ENCODE results near the gene UBB. TPM values are rescaled to one million over a fixed set of nuclear protein-coding genes. Genes with fewer than 3 reads are reported as not detected.

Gene UBB
- total RNA-seq (2012; rRNA removed) (3,383 and 4,283 TPM in 2 replicates), polyA plus RNA-seq (2012; rRNA removed) (2,561 and 3,167 TPM in 2 replicates), Bru-seq, nascent RNA (percentile 99 among the genes with signal in this experiment), BruChase-seq, experiment 1, labeled RNA remaining after a 6-hour chase (percentile 99 among the genes with signal in this experiment), BruChase-seq, experiment 2, labeled RNA remaining after a 2-hour chase (percentile 98 among the genes with signal in this experiment)
- polyA plus RNA-seq (2012; cell fraction: cytosol; rRNA removed), result 2,294 and 4,532 TPM in 2 replicates
- polyA plus RNA-seq (2012; cell fraction: nucleus; rRNA removed; ENCODE audit: low replicate concordance), result 753 and 838 TPM in 2 replicates
- long read RNA-seq, transcript UBB-201 (2 exons, 1,225 nt), result major isoform, 253 of 300 reads
- long read RNA-seq, partial matches to known transcripts, result 1 of 300 reads
- long read RNA-seq, other reads (novel, unspliced or antisense), result 42 of 300 reads

DNA sequence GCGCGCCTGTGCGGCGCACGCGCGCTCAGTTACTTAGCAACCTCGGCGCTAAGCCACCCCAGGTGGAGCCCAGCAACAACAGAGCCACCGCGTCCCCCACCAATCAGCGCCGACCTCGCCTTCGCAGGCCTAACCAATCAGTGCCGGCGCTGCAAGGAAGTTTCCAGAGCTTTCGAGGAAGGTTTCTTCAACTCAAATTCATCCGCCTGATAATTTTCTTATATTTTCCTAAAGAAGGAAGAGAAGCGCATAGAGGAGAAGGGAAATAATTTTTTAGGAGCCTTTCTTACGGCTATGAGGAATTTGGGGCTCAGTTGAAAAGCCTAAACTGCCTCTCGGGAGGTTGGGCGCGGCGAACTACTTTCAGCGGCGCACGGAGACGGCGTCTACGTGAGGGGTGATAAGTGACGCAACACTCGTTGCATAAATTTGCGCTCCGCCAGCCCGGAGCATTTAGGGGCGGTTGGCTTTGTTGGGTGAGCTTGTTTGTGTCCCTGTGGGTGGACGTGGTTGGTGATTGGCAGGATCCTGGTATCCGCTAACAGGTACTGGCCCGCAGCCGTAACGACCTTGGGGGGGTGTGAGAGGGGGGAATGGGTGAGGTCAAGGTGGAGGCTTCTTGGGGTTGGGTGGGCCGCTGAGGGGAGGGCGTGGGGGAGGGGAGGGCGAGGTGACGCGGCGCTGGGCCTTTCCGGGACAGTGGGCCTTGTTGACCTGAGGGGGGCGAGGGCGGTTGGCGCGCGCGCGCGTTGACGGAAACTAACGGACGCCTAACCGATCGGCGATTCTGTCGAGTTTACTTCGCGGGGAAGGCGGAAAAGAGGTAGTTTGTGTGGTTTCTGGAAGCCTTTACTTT lies at the start of gene UBB:
Gene UBB, plus strand, starts transcription at position 452 of the 856 bp plus-strand sequence. CDS start 817 bp downstream, outside the sequence.
- H3K9ac ChIP-seq (ENCODE audit: low read depth, low read length), result peak within 1 kb of the TSS; percentile 93
- in situ Hi-C loops (cut with MboI; ENCODE audit: low sequenced_read_pairs), result loop anchor here (5.0 kb wide), 1 partner anchor 56 kb away; no protein-coding TSS in a partner anchor
- H3K14ac ChIP-seq (replicated peaks; ENCODE audit: low read depth, low read length), result peak within 1 kb of the TSS; percentile 98
- peak; percentile 96 for ATAC-seq (ENCODE audit: low read depth)
- peaks cover 20% of the 10 kb centered on the region for H3K36me3 ChIP-seq (ENCODE audit: control insufficient read depth, insufficient read depth, low read length)
- intact Hi-C loops (cut with micrococcal nuclease), result no loop called here
- POLR2A ChIA-PET (ENCODE audit: unreplicated experiment), result interaction anchor here (0.6 to 1.5 kb wide), 13 partner anchors 9 to 1828 kb away, joined by 3 to 10 read pairs (median 5); no protein-coding TSS in a partner anchor
- no TSS peak for BruUV-seq (replicated peaks)
- peaks cover 4% of the 10 kb centered on the region; the same call in 1 of the 2 replicates for H3K4me1 ChIP-seq (ENCODE audit: control insufficient read depth, insufficient read depth, low read length)
- H3K56ac ChIP-seq (ENCODE audit: extremely low read depth, insufficient read depth, low read length), result peak within 1 kb of the TSS; percentile 99
- H3K4ac ChIP-seq (ENCODE audit: low read depth, low read length), result peak within 1 kb of the TSS; percentile 95
- peak within 1 kb of the TSS; percentile 86 for H2BK20ac ChIP-seq (ENCODE audit: low read depth, low read length)
- dilution Hi-C loops (cut with HindIII; ENCODE audit: low sequenced_read_pairs, unreplicated experiment), result no loop called here
- 1% methylated on average over 31 of the region's 67 CpGs; no CpG with 5 or more reads in 1 of the 2 experiments for WGBS, 2 experiments (ENCODE audit: extremely low coverage in 2 of 2, insufficient read length in 1 of 2)
- no peaks in the 10 kb centered on the region for H3K27me3 ChIP-seq (ENCODE audit: control insufficient read depth, insufficient read depth, low read length)
- peak within 1 kb of the TSS; percentile 94 for H3K23ac ChIP-seq (ENCODE audit: low read depth, low read length)
- H4K5ac ChIP-seq (ENCODE audit: low read depth, low read length), result peak within 1 kb of the TSS; percentile 79; the same call in 1 of the 2 replicates
- peak within 1 kb of the TSS; percentile 91 for H2AFZ ChIP-seq (replicated peaks; ENCODE audit: low read length, poor library complexity)
- peak within 1 kb of the TSS; percentile 82 for H3K4me3 ChIP-seq (ENCODE audit: insufficient read depth, low read depth, low read length)
- H3K18ac ChIP-seq (ENCODE audit: low read depth, low read length), result peak within 1 kb of the TSS; percentile 81
- H2BK15ac ChIP-seq (ENCODE audit: low read depth, low read length), result no peak within 1 kb of the TSS; the same call in 2 of the 3 replicates
- H2BK120ac ChIP-seq (ENCODE audit: low read depth, low read length), result peak within 1 kb of the TSS; percentile 98
- peak within 1 kb of the TSS; percentile 98 for H3K4me2 ChIP-seq (ENCODE audit: low read depth, low read length)
- peaks cover 7 to 30% of the 10 kb centered on the region in 2 experiments; a peak in 3 of 4 replicates for H3K79me1 ChIP-seq (ENCODE audit: low read depth in 1 of 2, low read length in 2 of 2)
- peak within 1 kb of the TSS; percentile 92 for H4K91ac ChIP-seq (ENCODE audit: insufficient read depth, low read depth, low read length)
- H3K9me1 ChIP-seq (ENCODE audit: insufficient read depth, low read length), result 0 out of 2 replicates have a peak, but pooled peaks cover 6% of the 10 kb centered on the region
- H2AK9ac ChIP-seq (replicated peaks; ENCODE audit: low read depth, low read length, poor library complexity), result peak within 1 kb of the TSS; percentile 71
- H4K8ac ChIP-seq (ENCODE audit: low read depth in 2 of 2, low read length in 2 of 2), result peak within 1 kb of the TSS; percentile 63 to 98
- peak within 1 kb of the TSS; percentile 99 for H2AK5ac ChIP-seq (ENCODE audit: low read depth, low read length)
- H3K27ac ChIP-seq (ENCODE audit: insufficient read depth, low read length), result peak within 1 kb of the TSS; percentile 97
- H2BK5ac ChIP-seq (ENCODE audit: low read depth, low read length, poor library complexity, severe bottlenecking), result peak within 1 kb of the TSS; percentile 95
- H4K20me1 ChIP-seq (ENCODE audit: insufficient read depth, low read length), result peaks cover 42% of the 10 kb centered on the region
- H3K9me3 ChIP-seq (ENCODE audit: control insufficient read depth, insufficient read depth, low read length), result no peaks in the 10 kb centered on the region
- CTCF ChIA-PET, result interaction anchor here (1.3 kb wide), 1 partner anchor 17 kb away, joined by 10 read pairs; no protein-coding TSS in a partner anchor
- peak; percentile 99 for DNase-seq
- TF ChIP-seq MAZ (IDR thresholded peaks at IDR 0.05; ENCODE audit: borderline replicate concordance, low read depth, low read length), result no peak; the same call in 1 of the 2 replicates
- TF ChIP-seq CHD1 (IDR thresholded peaks at IDR 0.05; ENCODE audit: low read depth, low read length), result peak; percentile 37; the same call in 1 of the 2 replicates
- peak; percentile 62 for TF ChIP-seq MXI1 (IDR thresholded peaks at IDR 0.05; ENCODE audit: borderline replicate concordance, low read depth, low read length)
- peak; percentile 99 for TF ChIP-seq CEBPB (IDR thresholded peaks at IDR 0.05; ENCODE audit: low read depth, low read length)
- TF ChIP-seq NFE2L2 (IDR thresholded peaks at IDR 0.05; ENCODE audit: low read depth, low read length), result peak; percentile 54; the same call in 1 of the 2 replicates
- TF ChIP-seq ELK1 (IDR thresholded peaks at IDR 0.05; ENCODE audit: borderline replicate concordance, low read depth, low read length), result no peak
- TF ChIP-seq SMC3 (IDR thresholded peaks at IDR 0.05; ENCODE audit: low read depth, low read length), result no peak
- TF ChIP-seq RAD21 (IDR thresholded peaks at IDR 0.05; ENCODE audit: low read length), result no peak
- TF ChIP-seq RFX5 (IDR thresholded peaks at IDR 0.05; ENCODE audit: low read depth, low read length), result peak; percentile 91
- TF ChIP-seq RCOR1 (IDR thresholded peaks at IDR 0.05; ENCODE audit: insufficient replicate concordance, low read length), result no peak
- TF ChIP-seq MAFK (IDR thresholded peaks at IDR 0.05; ENCODE audit: low read depth, low read length), result no peak
- peak; percentile 99 for TF ChIP-seq POLR2A (IDR thresholded peaks at IDR 0.05; ENCODE audit: low read depth, low read length)
